ENCODE results near the gene ZNF845.
"Not testable (repeated sequence)": the region's sequence is repeated elsewhere in the genome, so short reads cannot be mapped to it uniquely, and the experiment has no call there.

The ZNF845 gene

GRCh38 chr19:53333463-53334449 is at the start of gene ZNF845:
Gene ZNF845, plus strand, starts transcription at chr19:53333749. Its CDS starts 7,559 bp downstream, at chr19:53341308.
- ATAC-seq: peak; percentile 95

GRCh38 chr19:53285087-53285486 is 48.5 kb upstream of the ZNF845 start:
- no peak for ATAC-seq

- ATAC-seq: no peak
Observed at GRCh38 chr19:53290758-53291549, 42.6 kb upstream of the ZNF845 start.

- ATAC-seq: no peak
Observed at GRCh38 chr19:53294786-53295441, 38.6 kb upstream of the ZNF845 start.

- not testable (repeated sequence) for ATAC-seq
Observed at GRCh38 chr19:53301341-53301740, 32.2 kb upstream of the ZNF845 start.

GRCh38 chr19:53308339-53308811 is 25.2 kb upstream of the ZNF845 start:
- no peak for ATAC-seq

GRCh38 chr19:53311044-53311443 is 22.5 kb upstream of the ZNF845 start:
- no peak for ATAC-seq

GRCh38 chr19:53311897-53312296 is 21.7 kb upstream of the ZNF845 start:
- no peak for ATAC-seq

- no peak for ATAC-seq
Observed at GRCh38 chr19:53328967-53329366, 4.6 kb upstream of the ZNF845 start.

- no peak for ATAC-seq
Observed at GRCh38 chr19:53332484-53332883, 1.1 kb upstream of the ZNF845 start.

- peak; percentile 18 to 20 for ATAC-seq
Observed at GRCh38 chr19:53333066-53333462, 485 bp upstream of the ZNF845 start.

GRCh38 chr19:53344403-53344802 is 10.9 kb downstream of the ZNF845 start:
- not testable (repeated sequence) for ATAC-seq

- ATAC-seq: no peak
Observed at GRCh38 chr19:53355739-53356138, 22.2 kb downstream of the ZNF845 start.

- no peak for ATAC-seq
Observed at GRCh38 chr19:53357821-53358581, 24.5 kb downstream of the ZNF845 start.

GRCh38 chr19:53360056-53360455 is 26.5 kb downstream of the ZNF845 start:
- ATAC-seq: not testable (repeated sequence)

- ATAC-seq: peak; percentile 100
Observed at GRCh38 chr19:53365134-53365898, 31.8 kb downstream of the ZNF845 start, which contains the start of gene ZNF525. Gene ZNF525, plus strand, starts transcription at chr19:53365705. Its CDS starts 6,577 bp downstream, at chr19:53372282.

- peak; percentile 35 to 47 for ATAC-seq
Observed at GRCh38 chr19:53365899-53366493, 32.4 kb downstream of the ZNF845 start.

- no peak for ATAC-seq
Observed at GRCh38 chr19:53372196-53372595, 38.6 kb downstream of the ZNF845 start.

GRCh38 chr19:53374288-53374687 is 40.7 kb downstream of the ZNF845 start:
- ATAC-seq: no peak

- no peak for ATAC-seq
Observed at GRCh38 chr19:53374743-53375142, 41.2 kb downstream of the ZNF845 start.

GRCh38 chr19:53381376-53381775 is 47.8 kb downstream of the ZNF845 start:
- ATAC-seq: no peak
